Measurements from ENCODE around the gene SERTAD1. TPM values are rescaled to one million over a fixed set of nuclear protein-coding genes. Genes with fewer than 3 reads are reported as not detected.
A peak's percentile ranks its signal among the peaks of the same experiment; 100 is the strongest.
"Not testable (repeated sequence)": the region's sequence is repeated elsewhere in the genome, so short reads cannot be mapped to it uniquely, and the experiment has no call there.

Gene SERTAD1
- total RNA-seq, 1 donor from 2014 or later, result 2.0 TPM

GRCh38 chr19:40411125-40411842 is 14.5 kb downstream of the SERTAD1 start:
- DNase-seq (ENCODE audit: low spot score in 2 of 2), result no peak
- no peak for FAIRE-seq

- DNase-seq (ENCODE audit: low spot score in 2 of 2), result no peak
- FAIRE-seq, result no peak
Observed at GRCh38 chr19:40410030-40410389, 15.8 kb downstream of the SERTAD1 start.

- FAIRE-seq, result not testable (repeated sequence)
Observed at GRCh38 chr19:40408598-40408925, 17.2 kb downstream of the SERTAD1 start.

GRCh38 chr19:40407714-40408597 is 17.8 kb downstream of the SERTAD1 start:
- no peak for FAIRE-seq

More at GRCh38 chr19:40408598-40408925, 17.2 kb downstream of the SERTAD1 start:
- not testable (repeated sequence) for DNase-seq (ENCODE audit: low spot score in 2 of 2)

GRCh38 chr19:40403262-40403984 is 22.4 kb downstream of the SERTAD1 start:
- DNase-seq (ENCODE audit: low spot score in 2 of 2), result peak; percentile 68 to 85
- FAIRE-seq, result no peak

More at GRCh38 chr19:40407714-40408597, 17.8 kb downstream of the SERTAD1 start:
- DNase-seq (ENCODE audit: low spot score in 2 of 2), result no peak

- DNase-seq (ENCODE audit: low spot score in 2 of 2), result no peak
- FAIRE-seq, result no peak
Observed at GRCh38 chr19:40400559-40400958, 25.2 kb downstream of the SERTAD1 start.

GRCh38 chr19:40398417-40399131 is 27.2 kb downstream of the SERTAD1 start:
- FAIRE-seq, result no peak
- DNase-seq (ENCODE audit: low spot score in 2 of 2), result peak in 1 of 2 donors; percentile 56

- DNase-seq (ENCODE audit: low spot score in 2 of 2) (no peak), FAIRE-seq (no peak)
Observed at GRCh38 chr19:40397568-40397906, 28.3 kb downstream of the SERTAD1 start.

GRCh38 chr19:40396886-40397567 is 28.8 kb downstream of the SERTAD1 start:
- FAIRE-seq, result no peak
- DNase-seq (ENCODE audit: low spot score in 2 of 2), result no peak

GRCh38 chr19:40395956-40396355 is 29.8 kb downstream of the SERTAD1 start:
- DNase-seq (ENCODE audit: low spot score in 2 of 2) (no peak), FAIRE-seq (no peak)

- FAIRE-seq (no peak), DNase-seq (ENCODE audit: low spot score in 2 of 2) (no peak)
Observed at GRCh38 chr19:40394816-40395210, 31.0 kb downstream of the SERTAD1 start.

GRCh38 chr19:40393894-40394815 is 31.6 kb downstream of the SERTAD1 start:
- FAIRE-seq (no peak), DNase-seq (ENCODE audit: low spot score in 2 of 2) (no peak)

GRCh38 chr19:40392894-40393517 is 32.8 kb downstream of the SERTAD1 start:
- DNase-seq (ENCODE audit: low spot score in 2 of 2) (no peak), FAIRE-seq (no peak)

GRCh38 chr19:40392123-40392522 is 33.7 kb downstream of the SERTAD1 start:
- DNase-seq (ENCODE audit: low spot score in 2 of 2), result no peak

GRCh38 chr19:40390084-40390742 is 35.6 kb downstream of the SERTAD1 start, which contains the start of gene HIPK4:
HIPK4 (minus strand) TSS chr19:40390181; CDS start chr19:40389902, 279 bp downstream.
- FAIRE-seq (no peak), DNase-seq (ENCODE audit: low spot score in 2 of 2) (no peak)

More at GRCh38 chr19:40392123-40392522, 33.7 kb downstream of the SERTAD1 start:
- no peak for FAIRE-seq

- no peak for DNase-seq (ENCODE audit: low spot score in 2 of 2)
- no peak for FAIRE-seq
Observed at GRCh38 chr19:40389404-40390083, 36.2 kb downstream of the SERTAD1 start.

GRCh38 chr19:40388481-40388880 is 37.3 kb downstream of the SERTAD1 start:
- FAIRE-seq, result no peak

More at GRCh38 chr19:40388481-40388880, 37.3 kb downstream of the SERTAD1 start:
- DNase-seq (ENCODE audit: low spot score in 2 of 2), result no peak
